HepG2 (cell line): ENCODE data around the gene DNLZ. TPM values are rescaled to one million over a fixed set of nuclear protein-coding genes. Genes with fewer than 3 reads are reported as not detected.

Experiments
- AKAP8 ChIP-seq: sonication (generic); formaldehyde crosslinking; IDR thresholded peaks from 2 replicates; pipeline ENCODE4 v1.5.1; 2020; ENCODE audit warnings: mild to moderate bottlenecking, missing genetic modification reagents
- FOXO1 ChIP-seq: sonication (generic); formaldehyde crosslinking; IDR thresholded peaks from 2 replicates; pipeline ENCODE4 v1.4.0; 2020; ENCODE audit warnings: missing genetic modification reagents
- HOXA7 ChIP-seq: sonication (generic); formaldehyde crosslinking; IDR thresholded peaks from 2 replicates; pipeline ENCODE4 v1.8.1; 2022; ENCODE audit warnings: mild to moderate bottlenecking, missing genetic modification reagents, moderate library complexity
- MAX ChIP-seq: IDR thresholded peaks from 2 replicates; pipeline ENCODE4 v1.6.1; 2012; ENCODE audit warnings: inconsistent platforms
- MBD4 ChIP-seq: IDR thresholded peaks from 2 replicates; pipeline ENCODE4 v1.6.1; 2012; ENCODE audit warnings: low read length, inconsistent platforms, borderline replicate concordance
- MXI1 ChIP-seq: IDR thresholded peaks from 3 replicates; pipeline ENCODE4 v1.6.1; 2012; ENCODE audit warnings: low read depth, low read length, inconsistent platforms, borderline replicate concordance
- RARG ChIP-seq: sonication (generic); formaldehyde crosslinking; IDR thresholded peaks from 2 replicates; pipeline ENCODE4 v1.4.0; 2020; ENCODE audit warnings: low read depth, mild to moderate bottlenecking, missing genetic modification reagents
- RFX1 ChIP-seq: fragments of 450-650 bp; IDR thresholded peaks from 2 replicates; pipeline ENCODE4 v1.6.1; 2017
- SMAD9 ChIP-seq: sonication (generic); formaldehyde crosslinking; IDR thresholded peaks from 2 replicates; pipeline ENCODE4 v1.5.1; 2020; ENCODE audit warnings: mild to moderate bottlenecking, missing genetic modification reagents
- SPEN ChIP-seq: sonication (generic); formaldehyde crosslinking; IDR thresholded peaks from 2 replicates; pipeline ENCODE4 v1.5.1; 2020; ENCODE audit warnings: low read depth, mild to moderate bottlenecking, missing genetic modification reagents
- SRSF1 ChIP-seq: fragments of 200-400 bp; formaldehyde crosslinking; optimal IDR thresholded peaks from 2 replicates; pipeline ENCODE3; 2017; ENCODE audit warnings: mild to moderate bottlenecking, low read depth, low read length, moderate library complexity
- ZBTB14 ChIP-seq: sonication (generic); formaldehyde crosslinking; IDR thresholded peaks from 2 replicates; pipeline ENCODE4 v1.4.0; 2020; ENCODE audit warnings: missing genetic modification reagents
- ZBTB21 ChIP-seq: sonication (generic); formaldehyde crosslinking; IDR thresholded peaks from 2 replicates; pipeline ENCODE4 v1.4.0; 2020; ENCODE audit warnings: missing genetic modification reagents
- ZKSCAN8 ChIP-seq: IDR thresholded peaks from 2 replicates; pipeline ENCODE4 v1.6.1; 2016; ENCODE audit warnings: borderline replicate concordance, missing genetic modification reagents, missing compliant biosample characterization
- ZNF264 ChIP-seq: sonication (generic); formaldehyde crosslinking; IDR thresholded peaks from 2 replicates; pipeline ENCODE4 v1.4.0; 2020; ENCODE audit warnings: missing genetic modification reagents
- ZNF530 ChIP-seq: sonication (generic); formaldehyde crosslinking; IDR thresholded peaks from 2 replicates; pipeline ENCODE4 v1.5.0; 2020; ENCODE audit warnings: low read depth, mild to moderate bottlenecking, missing genetic modification reagents
- ZNF605 ChIP-seq: sonication (generic); formaldehyde crosslinking; IDR thresholded peaks from 2 replicates; pipeline ENCODE4 v1.8.0; 2022; ENCODE audit warnings: mild to moderate bottlenecking, missing genetic modification reagents
- polyA plus RNA-seq, 8 experiments: library from polyadenylated mRNA; depleted of rRNA in 3 of 8; stranded (reverse) in 7 of 8; unstranded in 1 of 8; fragments of >200 nt; fragmentation: Illumina TruSeq in 4 of 8; extraction: Trizol in 4 of 8; gene quantifications; 2 replicates each; pipeline versions ENCODE4 v1.2.1 to v1.2.3, GENCODE V29; 2011 to 2016; ENCODE audit warnings: low read depth in 4 of 8, missing spikeins in 1 of 8, mixed read lengths in 1 of 8; ENCODE audit not compliant: insufficient read depth in 1 of 8
- total RNA-seq, 5 experiments: library from RNA; depleted of rRNA; stranded (reverse); fragments of >200 nt; fragmentation: Illumina TruSeq; extraction: Trizol; gene quantifications; 2 replicates each; pipeline ENCODE4 v1.2.3, GENCODE V29; 2016; ENCODE audit warnings: low read depth in 1 of 5
- TF ChIP-seq, protein P1 (sequence below): sonication (generic); formaldehyde crosslinking; IDR thresholded peaks from 2 replicates; pipeline ENCODE4 v1.8.1; 2022; ENCODE audit warnings: low read depth, mild to moderate bottlenecking, missing genetic modification reagents
- TF ChIP-seq, protein P2 (sequence below): sonication (generic); formaldehyde crosslinking; IDR thresholded peaks from 2 replicates; pipeline ENCODE4 v1.8.0; 2022; ENCODE audit warnings: mild to moderate bottlenecking, missing genetic modification reagents
- TF ChIP-seq, protein P3 (sequence below): sonication (generic); formaldehyde crosslinking; IDR thresholded peaks from 2 replicates; pipeline ENCODE4 v1.4.0; 2020; ENCODE audit warnings: missing genetic modification reagents, mild to moderate bottlenecking, borderline replicate concordance

The DNLZ gene
- total and polyA plus RNA-seq, 2 of the 13 experiments (the other 11 are each of a cell fraction or from before 2014, with no cell fraction given), result 3.4 to 8.0 TPM

DNA sequence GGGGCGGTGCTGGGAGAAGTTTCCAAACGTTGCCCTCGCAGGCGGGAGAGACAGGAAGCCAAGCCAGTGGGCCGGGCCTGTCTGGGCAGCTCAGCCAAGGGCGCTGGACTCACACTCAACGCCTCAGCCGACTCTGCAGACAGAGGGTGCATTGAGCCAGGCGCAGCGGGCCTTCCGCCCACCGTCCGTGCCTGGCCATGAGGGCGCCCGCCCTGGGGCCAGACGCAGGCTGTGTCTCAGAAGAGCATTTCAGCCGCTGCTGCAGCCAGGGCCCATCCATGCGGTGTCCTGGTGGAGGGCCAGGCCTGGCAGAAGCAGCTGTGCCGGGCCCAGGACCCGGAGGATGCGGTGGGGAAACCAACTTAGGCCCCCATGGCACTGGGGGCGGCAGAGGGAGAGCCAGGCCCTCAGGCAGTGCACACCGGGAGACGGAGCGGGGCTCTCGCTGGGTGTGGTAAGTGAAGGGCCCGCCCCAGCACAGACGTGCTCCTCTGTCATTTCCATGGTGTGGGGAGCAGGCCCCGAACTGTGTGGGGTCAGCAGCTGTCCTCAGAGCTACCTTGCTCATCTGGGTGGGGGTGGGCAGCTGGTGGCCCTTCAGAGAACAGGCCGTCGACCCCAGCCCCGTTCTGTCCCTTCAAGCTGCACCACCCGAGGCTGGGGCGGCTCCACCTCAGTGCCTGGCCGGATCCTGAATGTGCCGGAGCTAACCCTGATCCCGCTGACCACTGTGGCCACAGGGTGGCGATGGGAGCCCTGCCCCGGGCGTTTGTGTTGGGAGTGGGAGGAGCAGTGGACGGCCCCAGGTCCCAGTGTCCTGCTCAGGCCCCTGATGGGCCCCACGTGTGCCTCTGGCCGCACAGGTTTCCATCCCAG, 18.0 kb downstream of the DNLZ start (continued):
- TF ChIP-seq, protein P1, sequence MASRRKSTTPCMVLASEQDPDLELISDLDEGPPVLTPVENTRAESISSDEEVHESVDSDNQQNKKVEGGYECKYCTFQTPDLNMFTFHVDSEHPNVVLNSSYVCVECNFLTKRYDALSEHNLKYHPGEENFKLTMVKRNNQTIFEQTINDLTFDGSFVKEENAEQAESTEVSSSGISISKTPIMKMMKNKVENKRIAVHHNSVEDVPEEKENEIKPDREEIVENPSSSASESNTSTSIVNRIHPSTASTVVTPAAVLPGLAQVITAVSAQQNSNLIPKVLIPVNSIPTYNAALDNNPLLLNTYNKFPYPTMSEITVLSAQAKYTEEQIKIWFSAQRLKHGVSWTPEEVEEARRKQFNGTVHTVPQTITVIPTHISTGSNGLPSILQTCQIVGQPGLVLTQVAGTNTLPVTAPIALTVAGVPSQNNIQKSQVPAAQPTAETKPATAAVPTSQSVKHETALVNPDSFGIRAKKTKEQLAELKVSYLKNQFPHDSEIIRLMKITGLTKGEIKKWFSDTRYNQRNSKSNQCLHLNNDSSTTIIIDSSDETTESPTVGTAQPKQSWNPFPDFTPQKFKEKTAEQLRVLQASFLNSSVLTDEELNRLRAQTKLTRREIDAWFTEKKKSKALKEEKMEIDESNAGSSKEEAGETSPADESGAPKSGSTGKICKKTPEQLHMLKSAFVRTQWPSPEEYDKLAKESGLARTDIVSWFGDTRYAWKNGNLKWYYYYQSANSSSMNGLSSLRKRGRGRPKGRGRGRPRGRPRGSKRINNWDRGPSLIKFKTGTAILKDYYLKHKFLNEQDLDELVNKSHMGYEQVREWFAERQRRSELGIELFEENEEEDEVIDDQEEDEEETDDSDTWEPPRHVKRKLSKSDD (CRISPR knock-in tag), result no peak
- TF ChIP-seq ZNF264 (CRISPR knock-in tag) (no peak), ZBTB14 (CRISPR knock-in tag) (no peak), ZNF530 (CRISPR knock-in tag) (peak; percentile 50; the same call in 1 of the 2 replicates), SMAD9 (no peak), FOXO1 (CRISPR knock-in tag) (0 out of 2 replicates have a peak, but pooled peaks have one; percentile 38), ZNF605 (CRISPR knock-in tag) (no peak), AKAP8 (CRISPR knock-in tag) (0 out of 2 replicates have a peak, but pooled peaks have one; percentile 44), MAX (peak; percentile 85), ZKSCAN8 (0 out of 2 replicates have a peak, but pooled peaks have one; percentile 23), SPEN (CRISPR knock-in tag) (peak; percentile 66; the same call in 1 of the 2 replicates), HOXA7 (no peak), MXI1 (peak; percentile 64; the same call in 1 of the 3 replicates), ZBTB21 (no peak), SRSF1 (no peak), RARG (CRISPR knock-in tag) (no peak), RFX1 (no peak), MBD4 (no peak)
- TF ChIP-seq, protein P2, sequence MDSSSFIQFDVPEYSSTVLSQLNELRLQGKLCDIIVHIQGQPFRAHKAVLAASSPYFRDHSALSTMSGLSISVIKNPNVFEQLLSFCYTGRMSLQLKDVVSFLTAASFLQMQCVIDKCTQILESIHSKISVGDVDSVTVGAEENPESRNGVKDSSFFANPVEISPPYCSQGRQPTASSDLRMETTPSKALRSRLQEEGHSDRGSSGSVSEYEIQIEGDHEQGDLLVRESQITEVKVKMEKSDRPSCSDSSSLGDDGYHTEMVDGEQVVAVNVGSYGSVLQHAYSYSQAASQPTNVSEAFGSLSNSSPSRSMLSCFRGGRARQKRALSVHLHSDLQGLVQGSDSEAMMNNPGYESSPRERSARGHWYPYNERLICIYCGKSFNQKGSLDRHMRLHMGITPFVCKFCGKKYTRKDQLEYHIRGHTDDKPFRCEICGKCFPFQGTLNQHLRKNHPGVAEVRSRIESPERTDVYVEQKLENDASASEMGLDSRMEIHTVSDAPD (CRISPR knock-in tag), result peak; percentile 44; the same call in 1 of the 2 replicates
- TF ChIP-seq, protein P3, sequence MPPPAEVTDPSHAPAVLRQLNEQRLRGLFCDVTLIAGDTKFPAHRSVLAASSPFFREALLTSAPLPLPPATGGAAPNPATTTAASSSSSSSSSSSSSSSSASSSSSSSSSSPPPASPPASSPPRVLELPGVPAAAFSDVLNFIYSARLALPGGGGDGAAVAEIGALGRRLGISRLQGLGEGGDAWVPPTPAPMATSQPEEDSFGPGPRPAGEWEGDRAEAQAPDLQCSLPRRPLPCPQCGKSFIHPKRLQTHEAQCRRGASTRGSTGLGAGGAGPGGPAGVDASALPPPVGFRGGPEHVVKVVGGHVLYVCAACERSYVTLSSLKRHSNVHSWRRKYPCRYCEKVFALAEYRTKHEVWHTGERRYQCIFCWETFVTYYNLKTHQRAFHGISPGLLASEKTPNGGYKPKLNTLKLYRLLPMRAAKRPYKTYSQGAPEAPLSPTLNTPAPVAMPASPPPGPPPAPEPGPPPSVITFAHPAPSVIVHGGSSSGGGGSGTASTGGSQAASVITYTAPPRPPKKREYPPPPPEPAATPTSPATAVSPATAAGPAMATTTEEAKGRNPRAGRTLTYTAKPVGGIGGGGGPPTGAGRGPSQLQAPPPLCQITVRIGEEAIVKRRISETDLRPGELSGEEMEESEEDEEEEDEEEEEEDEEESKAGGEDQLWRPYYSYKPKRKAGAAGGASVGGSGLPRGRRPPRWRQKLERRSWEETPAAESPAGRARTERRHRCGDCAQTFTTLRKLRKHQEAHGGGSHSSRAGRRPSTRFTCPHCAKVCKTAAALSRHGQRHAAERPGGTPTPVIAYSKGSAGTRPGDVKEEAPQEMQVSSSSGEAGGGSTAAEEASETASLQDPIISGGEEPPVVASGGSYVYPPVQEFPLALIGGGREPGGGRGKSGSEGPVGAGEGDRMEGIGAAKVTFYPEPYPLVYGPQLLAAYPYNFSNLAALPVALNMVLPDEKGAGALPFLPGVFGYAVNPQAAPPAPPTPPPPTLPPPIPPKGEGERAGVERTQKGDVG (CRISPR knock-in tag), result no peak
